Liver (tissue), 9 donors: ENCODE measurements around the gene CYP4F3. TPM values are rescaled to one million over a fixed set of nuclear protein-coding genes. Genes with fewer than 3 reads are reported as not detected.

Experiments used
- DNase-seq: peaks from one replicate; pipeline ENCODE4 v3.0.0-alpha.2; 2017; ENCODE audit warnings: low spot score
- H3K27ac ChIP-seq, 2 donors: one replicate each; pipeline ENCODE4 v1.7.0; 2013; ENCODE audit warnings: inconsistent platforms in 2 of 2, low read length in 2 of 2, control low read depth in 1 of 2, low read depth in 1 of 2, mild to moderate bottlenecking in 1 of 2
- H3K27me3 ChIP-seq, 4 donors: one replicate each; pipeline versions ENCODE4 v1.6.1 to v1.7.0; 2013; ENCODE audit warnings: low read length in 3 of 4, inconsistent platforms in 1 of 4, mild to moderate bottlenecking in 1 of 4, moderate library complexity in 1 of 4; ENCODE audit not compliant: control insufficient read depth in 4 of 4, insufficient read depth in 4 of 4
- H3K36me3 ChIP-seq, 4 donors: one replicate each; pipeline versions ENCODE4 v1.6.1 to v1.7.0; 2013; ENCODE audit warnings: low read length in 3 of 4, mild to moderate bottlenecking in 3 of 4, low read depth in 1 of 4, moderate library complexity in 1 of 4; ENCODE audit not compliant: control insufficient read depth in 4 of 4, insufficient read depth in 3 of 4
- H3K4me1 ChIP-seq, 4 donors: one replicate each; pipeline versions ENCODE4 v1.6.1 to v1.7.0; 2013; ENCODE audit warnings: low read length in 3 of 4, mild to moderate bottlenecking in 3 of 4, moderate library complexity in 1 of 4; ENCODE audit not compliant: control insufficient read depth in 4 of 4, insufficient read depth in 4 of 4
- H3K4me3 ChIP-seq, 3 donors: one replicate each; pipeline versions ENCODE4 v1.6.1 to v1.7.0; 2013; ENCODE audit warnings: low read length in 3 of 3, control low read depth in 1 of 3, low read depth in 1 of 3, mild to moderate bottlenecking in 1 of 3
- H3K9ac ChIP-seq, 2 donors: one replicate each; pipeline ENCODE4 v1.7.0; 2013; ENCODE audit warnings: low read length in 2 of 2, mild to moderate bottlenecking in 2 of 2, moderate library complexity in 2 of 2, control low read depth in 1 of 2, low read depth in 1 of 2
- H3K9me3 ChIP-seq, 4 donors: one replicate each; pipeline versions ENCODE4 v1.6.1 to v1.7.0; 2013; ENCODE audit warnings: low read length in 3 of 4; ENCODE audit not compliant: control insufficient read depth in 4 of 4
- EGR1 ChIP-seq, 2 donors: IDR thresholded peaks; 2 replicates each; pipeline ENCODE4 v1.6.1; 2016 to 2018; ENCODE audit warnings: antibody characterized with exemption in 2 of 2, low read depth in 2 of 2
- FOXA1 ChIP-seq: IDR thresholded peaks from 2 replicates; pipeline ENCODE4 v1.6.1; 2016; ENCODE audit warnings: antibody characterized with exemption
- FOXA2 ChIP-seq: IDR thresholded peaks from 2 replicates; pipeline ENCODE4 v1.6.1; 2016; ENCODE audit warnings: antibody characterized with exemption
- GABPA ChIP-seq, 2 donors: IDR thresholded peaks in 1 of 2; conservative IDR thresholded peaks in 1 of 2; 2 replicates each; pipeline ENCODE4 v1.6.1; 2016; ENCODE audit warnings: antibody characterized with exemption in 2 of 2, mild to moderate bottlenecking in 1 of 2, moderate library complexity in 1 of 2
- HNF4A ChIP-seq, 2 donors: conservative IDR thresholded peaks; 2 replicates each; pipeline ENCODE4 v1.6.1; 2016; ENCODE audit warnings: antibody characterized with exemption in 2 of 2, mild to moderate bottlenecking in 2 of 2
- HNF4G ChIP-seq: IDR thresholded peaks from 2 replicates; pipeline ENCODE4 v1.6.1; 2016; ENCODE audit warnings: antibody characterized with exemption
- JUND ChIP-seq, 2 donors: IDR thresholded peaks; 2 replicates each; pipeline ENCODE4 v1.6.1; 2016; ENCODE audit warnings: antibody characterized with exemption in 2 of 2
- NR2F2 ChIP-seq: IDR thresholded peaks from 2 replicates; pipeline ENCODE4 v1.6.1; 2016; ENCODE audit warnings: antibody characterized with exemption
- RAD21 ChIP-seq, 2 donors: IDR thresholded peaks; 2 replicates each; pipeline ENCODE4 v1.6.1; 2016; ENCODE audit warnings: antibody characterized with exemption in 2 of 2, mild to moderate bottlenecking in 2 of 2
- REST ChIP-seq: IDR thresholded peaks from 2 replicates; pipeline ENCODE4 v1.6.1; 2016; ENCODE audit warnings: antibody characterized with exemption, mild to moderate bottlenecking
- RXRA ChIP-seq, 2 donors: IDR thresholded peaks; 2 replicates each; pipeline ENCODE4 v1.6.1; 2017 to 2018; ENCODE audit warnings: antibody characterized with exemption in 2 of 2, mild to moderate bottlenecking in 1 of 2
- SP1 ChIP-seq: IDR thresholded peaks from 2 replicates; pipeline ENCODE4 v1.6.1; 2018; ENCODE audit warnings: antibody characterized with exemption, mild to moderate bottlenecking
- TAF1 ChIP-seq: conservative IDR thresholded peaks from 2 replicates; pipeline ENCODE4 v1.6.1; 2016; ENCODE audit warnings: antibody characterized with exemption, mild to moderate bottlenecking
- YY1 ChIP-seq: IDR thresholded peaks from 2 replicates; pipeline ENCODE4 v1.6.1; 2016; ENCODE audit warnings: antibody characterized with exemption, mild to moderate bottlenecking
- ZBTB33 ChIP-seq: IDR thresholded peaks from 2 replicates; pipeline ENCODE4 v1.6.1; 2016; ENCODE audit warnings: antibody characterized with exemption
- WGBS: extraction: QIAGEN DNeasy Blood & Tissue Kit; methylation state at CpG from one replicate; pipeline ENCODE4 v1.1.7; 2013; 5-methylcytosine and 5-hydroxymethylcytosine counted together
- polyA plus RNA-seq, 2 donors: library from polyadenylated mRNA; stranded (reverse) in 1 of 2; unstranded in 1 of 2; fragments of 200-250 nt in 1 of 2; fragments of >200 nt in 1 of 2; fragmentation: Nextera tagmentation in 1 of 2; extraction: Ambion mirVana in 1 of 2; gene quantifications; one replicate each; pipeline versions ENCODE4 v1.2.1 to v1.2.3, GENCODE V29; 2013 to 2015
- total RNA-seq, 2 donors: library from RNA; depleted of rRNA; stranded (reverse); fragments of >200 nt; gene quantifications; one replicate each; pipeline ENCODE4 v1.2.3, GENCODE V29; 2014
- TF ChIP-seq, protein P1 (sequence below): fragments of 150-350 bp; IDR thresholded peaks from 2 replicates; pipeline ENCODE4 v1.5.1; 2017; ENCODE audit warnings: improper control_type of control experiment, low read depth, low read length; ENCODE audit not compliant: missing input control
- TF ChIP-seq, protein P2 (sequence below): IDR thresholded peaks from 2 replicates; pipeline ENCODE4 v1.6.1; 2016; ENCODE audit warnings: antibody characterized with exemption
- TF ChIP-seq, protein P3 (sequence below): IDR thresholded peaks from 2 replicates; pipeline ENCODE4 v1.6.1; 2016; ENCODE audit warnings: antibody characterized with exemption
- donor health status: healthy.
- donor health status: healthy.
- donor health status: healthy.
- donor health status: healthy.
- donor health status: healthy.

CYP4F3 gene
- total and polyA plus RNA-seq, 4 donors: 58.4 to 168 (median 128) TPM

GRCh38 chr19:15656467-15656866, 15.8 kb downstream of the CYP4F3 start:
- no peak for TF ChIP-seq HNF4A (conservative IDR thresholded peaks at IDR 0.05)
- TF ChIP-seq YY1: no peak
- TF ChIP-seq FOXA2: no peak
- TF ChIP-seq NR2F2: no peak
- no peak for TF ChIP-seq GABPA (IDR thresholded peaks at IDR 0.05 in 1 of 2, conservative IDR thresholded peaks at IDR 0.05 in 1 of 2)
- TF ChIP-seq, protein P1, sequence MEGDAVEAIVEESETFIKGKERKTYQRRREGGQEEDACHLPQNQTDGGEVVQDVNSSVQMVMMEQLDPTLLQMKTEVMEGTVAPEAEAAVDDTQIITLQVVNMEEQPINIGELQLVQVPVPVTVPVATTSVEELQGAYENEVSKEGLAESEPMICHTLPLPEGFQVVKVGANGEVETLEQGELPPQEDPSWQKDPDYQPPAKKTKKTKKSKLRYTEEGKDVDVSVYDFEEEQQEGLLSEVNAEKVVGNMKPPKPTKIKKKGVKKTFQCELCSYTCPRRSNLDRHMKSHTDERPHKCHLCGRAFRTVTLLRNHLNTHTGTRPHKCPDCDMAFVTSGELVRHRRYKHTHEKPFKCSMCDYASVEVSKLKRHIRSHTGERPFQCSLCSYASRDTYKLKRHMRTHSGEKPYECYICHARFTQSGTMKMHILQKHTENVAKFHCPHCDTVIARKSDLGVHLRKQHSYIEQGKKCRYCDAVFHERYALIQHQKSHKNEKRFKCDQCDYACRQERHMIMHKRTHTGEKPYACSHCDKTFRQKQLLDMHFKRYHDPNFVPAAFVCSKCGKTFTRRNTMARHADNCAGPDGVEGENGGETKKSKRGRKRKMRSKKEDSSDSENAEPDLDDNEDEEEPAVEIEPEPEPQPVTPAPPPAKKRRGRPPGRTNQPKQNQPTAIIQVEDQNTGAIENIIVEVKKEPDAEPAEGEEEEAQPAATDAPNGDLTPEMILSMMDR: no peak
- TF ChIP-seq, protein P2, sequence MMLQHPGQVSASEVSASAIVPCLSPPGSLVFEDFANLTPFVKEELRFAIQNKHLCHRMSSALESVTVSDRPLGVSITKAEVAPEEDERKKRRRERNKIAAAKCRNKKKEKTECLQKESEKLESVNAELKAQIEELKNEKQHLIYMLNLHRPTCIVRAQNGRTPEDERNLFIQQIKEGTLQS: no peak
- no peak for TF ChIP-seq RAD21 (IDR thresholded peaks at IDR 0.05)
- TF ChIP-seq EGR1 (IDR thresholded peaks at IDR 0.05; ENCODE audit: low read depth in 2 of 2): no peak
- TF ChIP-seq ZBTB33: no peak
- no peak for TF ChIP-seq RXRA (IDR thresholded peaks at IDR 0.05)
- no peak for TF ChIP-seq SP1
- TF ChIP-seq, protein P3, sequence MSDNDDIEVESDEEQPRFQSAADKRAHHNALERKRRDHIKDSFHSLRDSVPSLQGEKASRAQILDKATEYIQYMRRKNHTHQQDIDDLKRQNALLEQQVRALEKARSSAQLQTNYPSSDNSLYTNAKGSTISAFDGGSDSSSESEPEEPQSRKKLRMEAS: no peak
- no peak for TF ChIP-seq FOXA1
- no peak overlapping the region for H3K27ac ChIP-seq
- no peak for DNase-seq
- peaks cover 17 to 56% (median 31%) of the 10 kb centered on the region in 4 donors for H3K36me3 ChIP-seq
- H3K9ac ChIP-seq: no peak overlapping the region
- no peak overlapping the region for H3K4me3 ChIP-seq
- peaks cover 8 to 29% (median 13%) of the 10 kb centered on the region in 4 donors for H3K4me1 ChIP-seq
- no peaks in the 10 kb centered on the region for H3K27me3 ChIP-seq
- H3K9me3 ChIP-seq: no peaks in the 10 kb centered on the region

GRCh38 chr19:15663247-15663646, 22.6 kb downstream of the CYP4F3 start:
- Histone ChIP-seq H3K9me3 (no peaks in the 10 kb centered on the region), H3K36me3 (peaks cover 5 to 31% (median 22%) of the 10 kb centered on the region in 4 donors), H3K27me3 (no peaks in the 10 kb centered on the region), H3K4me1 (no peaks in the 10 kb centered on the region), H3K9ac (no peak overlapping the region), H3K27ac (no peak overlapping the region), H3K4me3 (no peak overlapping the region)
- no peak for DNase-seq
- 89% methylated on average over 4 of the region's 4 CpGs for WGBS
- TF ChIP-seq ZBTB33 (no peak), HNF4A (conservative IDR thresholded peaks at IDR 0.05) (no peak), RAD21 (IDR thresholded peaks at IDR 0.05) (no peak), RXRA (IDR thresholded peaks at IDR 0.05) (no peak), TAF1 (no peak), FOXA1 (no peak), SP1 (no peak), EGR1 (IDR thresholded peaks at IDR 0.05; ENCODE audit: low read depth in 2 of 2) (no peak), YY1 (no peak), GABPA (IDR thresholded peaks at IDR 0.05 in 1 of 2, conservative IDR thresholded peaks at IDR 0.05 in 1 of 2) (no peak), HNF4G (no peak), FOXA2 (no peak), REST (no peak), NR2F2 (no peak), JUND (IDR thresholded peaks at IDR 0.05) (no peak)
- TF ChIP-seq, protein P2: no peak
- TF ChIP-seq, protein P1: no peak
- TF ChIP-seq, protein P3: no peak
